ENCODE data around the gene VPS16. TPM values are rescaled to one million over a fixed set of nuclear protein-coding genes. Genes with fewer than 3 reads are reported as not detected.

The VPS16 gene
- total RNA-seq: 10 to 100 TPM; 23.3 to 45.2 (median 26.3) TPM

- TF ChIP-seq, protein P1, sequence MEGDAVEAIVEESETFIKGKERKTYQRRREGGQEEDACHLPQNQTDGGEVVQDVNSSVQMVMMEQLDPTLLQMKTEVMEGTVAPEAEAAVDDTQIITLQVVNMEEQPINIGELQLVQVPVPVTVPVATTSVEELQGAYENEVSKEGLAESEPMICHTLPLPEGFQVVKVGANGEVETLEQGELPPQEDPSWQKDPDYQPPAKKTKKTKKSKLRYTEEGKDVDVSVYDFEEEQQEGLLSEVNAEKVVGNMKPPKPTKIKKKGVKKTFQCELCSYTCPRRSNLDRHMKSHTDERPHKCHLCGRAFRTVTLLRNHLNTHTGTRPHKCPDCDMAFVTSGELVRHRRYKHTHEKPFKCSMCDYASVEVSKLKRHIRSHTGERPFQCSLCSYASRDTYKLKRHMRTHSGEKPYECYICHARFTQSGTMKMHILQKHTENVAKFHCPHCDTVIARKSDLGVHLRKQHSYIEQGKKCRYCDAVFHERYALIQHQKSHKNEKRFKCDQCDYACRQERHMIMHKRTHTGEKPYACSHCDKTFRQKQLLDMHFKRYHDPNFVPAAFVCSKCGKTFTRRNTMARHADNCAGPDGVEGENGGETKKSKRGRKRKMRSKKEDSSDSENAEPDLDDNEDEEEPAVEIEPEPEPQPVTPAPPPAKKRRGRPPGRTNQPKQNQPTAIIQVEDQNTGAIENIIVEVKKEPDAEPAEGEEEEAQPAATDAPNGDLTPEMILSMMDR (IDR thresholded peaks at IDR 0.05; ENCODE audit: low read depth): no peak
Observed at GRCh38 chr20:2840138-2840966, at the start of gene VPS16, which contains the start of gene PCED1A. Gene VPS16 (plus strand): TSS chr20:2840745. CDS start chr20:2840775, 30 bp downstream. Gene PCED1A (minus strand): TSS chr20:2840655. CDS start chr20:2839912, 743 bp downstream.

- TF ChIP-seq, protein P1 (IDR thresholded peaks at IDR 0.05; ENCODE audit: low read depth): no peak
Observed at GRCh38 chr20:2793471-2793870, 47.1 kb upstream of the VPS16 start.

DNA sequence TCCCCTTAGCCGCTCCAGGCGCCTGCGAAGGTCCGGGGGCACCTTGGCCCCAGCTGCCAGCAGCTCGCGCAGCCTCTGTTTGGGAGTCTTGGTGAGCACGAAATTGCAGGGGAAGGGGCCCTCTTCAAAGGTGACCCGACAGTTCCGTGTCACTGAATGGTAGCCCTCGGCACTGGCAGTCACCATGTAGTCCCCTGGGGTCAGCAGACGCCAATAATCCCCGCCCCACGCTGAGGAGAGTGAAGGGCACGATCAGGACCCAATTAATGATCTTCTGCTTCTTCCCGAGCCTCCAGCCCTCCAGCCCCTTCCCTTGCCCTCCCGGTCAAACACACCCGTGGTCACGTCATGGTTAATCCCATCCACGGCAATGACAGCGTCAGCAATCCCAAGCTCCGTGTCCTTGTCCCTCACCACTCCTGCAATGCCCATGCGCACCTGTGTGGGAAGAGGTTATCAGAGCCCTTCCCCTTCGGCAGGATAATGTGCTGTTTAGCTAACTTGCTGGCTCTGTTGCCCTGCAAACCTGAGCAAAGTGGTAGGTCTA lies 46.3 kb upstream of the VPS16 start:
- TF ChIP-seq, protein P1 (IDR thresholded peaks at IDR 0.05; ENCODE audit: low read depth): no peak

- TF ChIP-seq, protein P1 (IDR thresholded peaks at IDR 0.05; ENCODE audit: low read depth): no peak
Observed at GRCh38 chr20:2794866-2795447, 45.6 kb upstream of the VPS16 start.

- TF ChIP-seq, protein P1 (IDR thresholded peaks at IDR 0.05; ENCODE audit: low read depth): no peak
Observed at GRCh38 chr20:2795451-2795850, 45.1 kb upstream of the VPS16 start.

DNA sequence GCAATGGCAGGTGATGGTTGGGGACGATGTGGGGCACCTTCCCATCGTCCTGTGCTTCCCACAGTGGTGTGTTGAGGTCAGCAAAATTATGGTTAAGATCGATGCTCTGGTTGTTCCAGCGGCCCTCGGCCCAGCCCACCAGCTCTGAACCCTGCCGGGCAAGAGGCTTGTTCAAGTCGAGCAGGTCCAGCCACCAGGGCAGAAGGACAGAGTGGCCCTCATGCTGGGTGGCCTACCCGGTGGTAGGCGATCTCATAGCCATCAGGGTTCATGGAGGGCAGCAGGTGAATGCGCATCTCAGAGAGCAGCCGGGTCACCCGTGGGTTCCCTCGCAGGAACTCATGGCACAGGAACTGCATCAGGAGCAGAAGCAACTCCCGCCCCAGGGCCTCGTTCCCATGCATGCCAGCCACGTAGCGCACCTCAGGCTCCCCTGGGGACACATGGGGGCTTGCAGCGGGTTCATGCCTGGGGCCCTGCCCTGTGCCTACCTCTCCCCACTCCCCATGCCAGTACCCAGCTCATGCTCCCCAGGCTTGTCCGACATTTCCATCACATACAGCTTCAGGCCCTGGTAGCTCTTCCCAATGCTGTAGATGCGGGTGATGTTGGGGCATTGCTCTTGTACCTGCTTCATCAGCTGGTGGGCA lies 44.4 kb upstream of the VPS16 start:
- TF ChIP-seq, protein P1 (IDR thresholded peaks at IDR 0.05; ENCODE audit: low read depth): no peak
